HEK293T (cell line): ENCODE results near the gene TBC1D22B.
"Not testable (repeated sequence)": the region's sequence is repeated elsewhere in the genome, so short reads cannot be mapped to it uniquely, and the experiment has no call there.

Source experiments
- BHLHE40 ChIP-seq: fragments of 450-650 bp; IDR thresholded peaks from 2 replicates; pipeline ENCODE4 v1.6.1; 2016; ENCODE audit warnings: mild to moderate bottlenecking, moderate library complexity, borderline replicate concordance
- ELF4 ChIP-seq: fragments of 450-650 bp; IDR thresholded peaks from 2 replicates; pipeline ENCODE4 v1.6.1; 2017; ENCODE audit warnings: antibody characterized with exemption
- ZNF384 ChIP-seq: fragments of 450-650 bp; IDR thresholded peaks from 2 replicates; pipeline ENCODE4 v1.6.1; 2016

DNA sequence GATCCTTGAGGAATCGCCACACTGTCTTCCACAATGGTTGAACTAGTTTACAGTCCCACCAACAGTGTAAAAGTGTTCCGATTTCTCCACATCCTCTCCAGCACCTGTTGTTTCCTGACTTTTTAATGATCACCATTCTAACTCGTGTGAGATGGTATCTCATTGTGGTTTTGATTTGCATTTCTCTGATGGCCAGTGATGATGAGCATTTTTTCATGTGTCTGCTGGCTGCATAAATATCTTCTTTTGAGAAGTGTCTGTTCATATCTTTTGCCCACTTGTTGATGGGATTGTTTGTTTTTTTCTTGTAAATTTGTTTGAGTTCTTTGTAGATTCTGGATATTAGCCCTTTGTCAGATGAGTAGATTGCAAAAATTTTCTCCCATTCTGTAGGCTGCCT is 88.2 kb downstream of the TBC1D22B start:
- not testable (repeated sequence) for TF ChIP-seq ZNF384, ELF4, BHLHE40
